Peyer's patch (tissue), 4 donors: Measurements from ENCODE around the gene PRRT3. TPM values are rescaled to one million over a fixed set of nuclear protein-coding genes. Genes with fewer than 3 reads are reported as not detected.

ENCODE experiments used
- DNase-seq, 3 donors: peaks; one replicate each; pipeline ENCODE4 v3.0.0-alpha.2; 2017 to 2019
- H3K27ac ChIP-seq, 4 donors: fragments of 200-600 bp; sonication (generic); one replicate each; pipeline ENCODE4 v1.5.1; 2016 to 2019
- H3K27me3 ChIP-seq, 2 donors: fragments of 200-600 bp; sonication (generic); one replicate each; pipeline ENCODE4 v1.5.1; 2019
- H3K36me3 ChIP-seq, 3 donors: fragments of 200-600 bp; sonication (generic); one replicate each; pipeline ENCODE4 v1.5.1; 2016 to 2019
- H3K4me1 ChIP-seq, 4 donors: fragments of 200-600 bp; sonication (generic); one replicate each; pipeline ENCODE4 v1.5.1; 2016 to 2019
- H3K4me3 ChIP-seq, 4 donors: fragments of 200-600 bp; sonication (generic); 1 replicate in 3 of 4; 2 replicates in 1 of 4; pipeline ENCODE4 v1.5.1; 2016 to 2019; ENCODE audit warnings: mild to moderate bottlenecking in 1 of 4
- H3K9me3 ChIP-seq, 4 donors: fragments of 200-600 bp; sonication (generic); one replicate each; pipeline ENCODE4 v1.5.1; 2016 to 2019; ENCODE audit warnings: mild to moderate bottlenecking in 1 of 4
- CTCF ChIP-seq, 6 experiments: fragments of 450-650 bp in 4 of 6; fragments of 200-600 bp in 2 of 6; sonication (generic) in 1 of 6; IDR thresholded peaks; one replicate each; pipeline ENCODE4 v1.5.1; 2017 to 2019; ENCODE audit warnings: antibody characterized with exemption in 6 of 6, mild to moderate bottlenecking in 3 of 6, moderate library complexity in 1 of 6
- POLR2A ChIP-seq, 2 donors: fragments of 450-650 bp; IDR thresholded peaks; one replicate each; pipeline ENCODE4 v1.5.1; 2017; ENCODE audit warnings: antibody characterized with exemption in 2 of 2, mild to moderate bottlenecking in 2 of 2, moderate library complexity in 2 of 2
- total RNA-seq, 4 donors: library from RNA; depleted of rRNA; stranded (reverse); fragments of >200 nt; gene quantifications; one replicate each; pipeline ENCODE4 v1.1.0, GENCODE V29; 2016

The PRRT3 gene
- total RNA-seq, 4 donors from 2014 or later: 1.9 to 13.2 (median 3.6) TPM

- peaks cover 0 to 13% (median 3%) of the 10 kb centered on the region in 4 donors for H3K4me1 ChIP-seq
- no peaks in the 10 kb centered on the region for H3K27me3 ChIP-seq
- H3K27ac ChIP-seq: no peak overlapping the region
- TF ChIP-seq CTCF (IDR thresholded peaks at IDR 0.05) (no peak), POLR2A (IDR thresholded peaks at IDR 0.05) (no peak)
- H3K4me3 ChIP-seq: no peak overlapping the region
- H3K9me3 ChIP-seq: no peaks in the 10 kb centered on the region
- peaks cover 0 to 25% (median 0%) of the 10 kb centered on the region in 3 donors for H3K36me3 ChIP-seq
- no peak for DNase-seq
These were observed 24.1 kb downstream of the PRRT3 start for GRCh38 chr3:9928158-9928557.

GRCh38 chr3:9918261-9919038 lies 33.8 kb downstream of the PRRT3 start:
- Histone ChIP-seq H3K27ac (peak overlapping the region in 1 of 4 donors; percentile 94), H3K27me3 (no peaks in the 10 kb centered on the region), H3K4me3 (peak overlapping the region in 2 of 4 donors; percentile 63 to 68), H3K36me3 (peaks cover 0 to 7% (median 0%) of the 10 kb centered on the region in 3 donors), H3K4me1 (peaks cover 3 to 48% (median 15%) of the 10 kb centered on the region in 4 donors), H3K9me3 (no peaks in the 10 kb centered on the region)
- TF ChIP-seq POLR2A (IDR thresholded peaks at IDR 0.05) (no peak), CTCF (IDR thresholded peaks at IDR 0.05) (no peak)
- DNase-seq: no peak

GRCh38 chr3:9917820-9918219 lies 34.4 kb downstream of the PRRT3 start:
- Histone ChIP-seq H3K36me3 (peaks cover 0 to 7% (median 0%) of the 10 kb centered on the region in 3 donors), H3K27ac (peak overlapping the region in 3 of 4 donors; percentile 87 to 94 (median 94)), H3K9me3 (no peaks in the 10 kb centered on the region), H3K27me3 (no peaks in the 10 kb centered on the region), H3K4me3 (peak overlapping the region in 2 of 4 donors; percentile 63 to 68), H3K4me1 (peaks cover 3 to 54% (median 15%) of the 10 kb centered on the region in 4 donors)
- TF ChIP-seq POLR2A (IDR thresholded peaks at IDR 0.05) (no peak), CTCF (IDR thresholded peaks at IDR 0.05) (no peak)
- no peak for DNase-seq

GRCh38 chr3:9916734-9917680 lies 35.2 kb downstream of the PRRT3 start, which contains the start of gene IL17RC:
IL17RC (plus strand) TSS chr3:9917098; CDS start chr3:9917316, 218 bp downstream.
- TF ChIP-seq CTCF (IDR thresholded peaks at IDR 0.05) (peak in 1 of 6 experiments; percentile 25), POLR2A (IDR thresholded peaks at IDR 0.05) (peak; percentile 60 to 88)
- Histone ChIP-seq H3K4me3 (peak within 1 kb of the TSS; percentile 49 to 69 (median 66)), H3K9me3 (no peaks in the 10 kb centered on the region), H3K27ac (peak within 1 kb of the TSS; percentile 76 to 94 (median 90)), H3K36me3 (peaks cover 0 to 8% (median 0%) of the 10 kb centered on the region in 3 donors), H3K27me3 (no peaks in the 10 kb centered on the region), H3K4me1 (peaks cover 3 to 61% (median 15%) of the 10 kb centered on the region in 4 donors)
- DNase-seq: peak; percentile 31 to 93 (median 93)

- H3K27me3 ChIP-seq: no peaks in the 10 kb centered on the region
- no peaks in the 10 kb centered on the region for H3K9me3 ChIP-seq
- peaks cover 0 to 14% (median 0%) of the 10 kb centered on the region in 3 donors for H3K36me3 ChIP-seq
- no peak for TF ChIP-seq POLR2A (IDR thresholded peaks at IDR 0.05)
- TF ChIP-seq CTCF (IDR thresholded peaks at IDR 0.05): no peak
- peak overlapping the region; percentile 76 to 94 (median 90) for H3K27ac ChIP-seq
- H3K4me1 ChIP-seq: peaks cover 3 to 64% (median 15%) of the 10 kb centered on the region in 4 donors
- DNase-seq: no peak
- peak overlapping the region; percentile 26 to 68 (median 56) for H3K4me3 ChIP-seq
These were observed 35.9 kb downstream of the PRRT3 start for GRCh38 chr3:9916346-9916733.
